ENCODE results near the gene CCDC170.

- TF ChIP-seq CTCF (IDR thresholded peaks at IDR 0.05) (no peak), EZH2phosphoT487 (IDR thresholded peaks at IDR 0.05) (no peak)
Observed at GRCh38 chr6:151553416-151554165, 59.8 kb downstream of the CCDC170 start.

Measured in neural progenitor cell (in vitro differentiated cells).